ENCODE results near the gene DDI2. TPM values are rescaled to one million over a fixed set of nuclear protein-coding genes. Genes with fewer than 3 reads are reported as not detected.
A peak's percentile ranks its signal among the peaks of the same experiment; 100 is the strongest.

Gene DDI2
- total RNA-seq, 1 donor from 2014 or later = 26.1 TPM

DNA sequence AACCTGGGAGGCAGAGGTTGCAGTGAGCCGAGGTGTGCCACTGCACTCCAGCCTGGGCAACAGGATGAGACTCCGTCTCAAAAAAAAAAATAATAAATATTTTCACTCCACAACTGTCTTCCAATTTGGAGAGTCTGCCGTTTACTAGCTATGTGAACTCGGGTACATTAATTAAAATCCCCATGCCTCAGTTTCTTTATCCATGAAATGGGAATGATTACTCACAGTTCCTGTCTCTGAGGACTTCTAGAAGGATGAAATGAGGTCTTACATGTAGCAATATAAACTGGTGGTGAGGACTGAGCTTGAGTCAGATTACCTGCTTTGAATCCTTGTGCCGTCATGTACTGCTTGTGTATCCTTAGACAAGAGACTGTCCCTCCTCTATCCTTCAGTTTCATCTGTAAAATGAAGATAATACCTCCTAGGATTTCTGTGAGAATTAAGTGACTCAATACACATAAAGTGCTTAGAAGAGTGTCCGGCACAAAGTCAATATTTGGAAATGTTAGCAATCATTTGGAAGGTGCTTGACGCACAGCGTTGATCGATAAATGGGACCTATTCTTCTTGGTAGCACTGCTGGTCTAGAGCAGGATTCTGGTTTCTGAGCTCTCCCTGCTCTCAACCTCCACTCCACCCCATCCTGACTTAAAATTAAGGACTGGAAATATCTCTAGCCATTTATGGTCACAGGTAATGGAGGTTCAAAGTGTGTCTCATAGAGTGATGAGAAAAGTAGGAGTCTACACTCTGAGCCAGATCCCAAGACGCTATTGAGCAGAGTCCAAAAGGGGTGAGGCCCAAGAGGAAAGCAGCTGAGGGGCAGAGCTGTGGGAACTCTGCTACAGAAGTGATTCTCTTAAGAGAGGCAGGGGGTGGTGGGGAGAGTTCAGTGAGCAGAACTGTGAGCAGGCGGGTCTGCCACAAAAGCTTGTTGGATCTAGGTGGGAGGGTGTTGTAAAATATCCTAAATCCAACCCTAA, 11.6 kb upstream of the DDI2 start:
- Histone ChIP-seq H3K27ac (ENCODE audit: low read depth, low read length) (no peak overlapping the region), H3K27me3 (ENCODE audit: insufficient read depth, low read length) (no peaks in the 10 kb centered on the region), H3K36me3 (ENCODE audit: insufficient read depth, low read length) (no peaks in the 10 kb centered on the region), H3K9ac (ENCODE audit: low read length) (no peak overlapping the region), H3K4me3 (ENCODE audit: insufficient read depth, low read depth, low read length) (no peak overlapping the region), H2AFZ (ENCODE audit: low read depth, low read length) (no peak overlapping the region), H3K79me2 (ENCODE audit: insufficient read depth, low read length) (peaks cover 2% of the 10 kb centered on the region), H3K4me1 (ENCODE audit: insufficient read depth, low read length) (peaks cover 6% of the 10 kb centered on the region), H3K9me3 (ENCODE audit: insufficient read depth, low read depth, low read length) (no peaks in the 10 kb centered on the region), H4K20me1 (ENCODE audit: insufficient read depth, low read length) (no peaks in the 10 kb centered on the region), H3K4me2 (ENCODE audit: low read length) (no peak overlapping the region)
- Mint-ChIP-seq H3K4me3 (ENCODE audit: unreplicated experiment) (no peak overlapping the region), H3K27ac (ENCODE audit: unreplicated experiment) (no peak overlapping the region), H3K27me3 (ENCODE audit: low read depth, unreplicated experiment) (peaks cover 14% of the 10 kb centered on the region), H3K4me1 (ENCODE audit: low read depth, unreplicated experiment) (peaks cover 2% of the 10 kb centered on the region), H3K9me3 (ENCODE audit: unreplicated experiment) (no peaks in the 10 kb centered on the region), H3K36me3 (ENCODE audit: low read depth, unreplicated experiment) (peaks cover 7% of the 10 kb centered on the region)
- DNase-seq (ENCODE audit: low read depth) = no peak
- no peak for FAIRE-seq
- TF ChIP-seq, protein P1, sequence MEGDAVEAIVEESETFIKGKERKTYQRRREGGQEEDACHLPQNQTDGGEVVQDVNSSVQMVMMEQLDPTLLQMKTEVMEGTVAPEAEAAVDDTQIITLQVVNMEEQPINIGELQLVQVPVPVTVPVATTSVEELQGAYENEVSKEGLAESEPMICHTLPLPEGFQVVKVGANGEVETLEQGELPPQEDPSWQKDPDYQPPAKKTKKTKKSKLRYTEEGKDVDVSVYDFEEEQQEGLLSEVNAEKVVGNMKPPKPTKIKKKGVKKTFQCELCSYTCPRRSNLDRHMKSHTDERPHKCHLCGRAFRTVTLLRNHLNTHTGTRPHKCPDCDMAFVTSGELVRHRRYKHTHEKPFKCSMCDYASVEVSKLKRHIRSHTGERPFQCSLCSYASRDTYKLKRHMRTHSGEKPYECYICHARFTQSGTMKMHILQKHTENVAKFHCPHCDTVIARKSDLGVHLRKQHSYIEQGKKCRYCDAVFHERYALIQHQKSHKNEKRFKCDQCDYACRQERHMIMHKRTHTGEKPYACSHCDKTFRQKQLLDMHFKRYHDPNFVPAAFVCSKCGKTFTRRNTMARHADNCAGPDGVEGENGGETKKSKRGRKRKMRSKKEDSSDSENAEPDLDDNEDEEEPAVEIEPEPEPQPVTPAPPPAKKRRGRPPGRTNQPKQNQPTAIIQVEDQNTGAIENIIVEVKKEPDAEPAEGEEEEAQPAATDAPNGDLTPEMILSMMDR (IDR thresholded peaks at IDR 0.05; ENCODE audit: insufficient read depth, low read depth, low read length) = no peak
- no peak for TF ChIP-seq EZH2 (IDR thresholded peaks at IDR 0.05; ENCODE audit: insufficient read depth, low read length)

DNA sequence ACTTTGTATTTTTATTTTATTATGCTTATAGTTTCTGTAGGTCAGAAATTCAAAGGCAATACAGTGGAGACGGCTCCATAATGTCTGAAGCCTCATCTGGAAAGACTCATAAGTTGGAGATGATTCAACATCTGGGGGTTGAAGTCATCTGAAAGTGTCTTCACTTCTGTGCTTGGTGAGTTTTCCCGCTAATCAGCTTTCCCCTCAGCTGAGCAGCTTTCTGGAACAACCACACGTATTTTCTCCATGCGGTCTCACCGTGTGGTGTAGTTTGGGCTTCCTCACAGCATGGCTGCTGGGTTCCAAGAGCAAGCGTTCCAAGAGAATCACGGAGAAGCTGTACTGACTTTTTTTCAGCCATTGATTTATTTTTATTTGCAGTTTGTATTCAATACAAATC, 7.6 kb upstream of the DDI2 start:
- Mint-ChIP-seq H3K36me3 (ENCODE audit: low read depth, unreplicated experiment) (peaks cover 5% of the 10 kb centered on the region), H3K27me3 (ENCODE audit: low read depth, unreplicated experiment) (peaks cover 14% of the 10 kb centered on the region), H3K9me3 (ENCODE audit: unreplicated experiment) (no peaks in the 10 kb centered on the region), H3K4me1 (ENCODE audit: low read depth, unreplicated experiment) (no peaks in the 10 kb centered on the region), H3K27ac (ENCODE audit: unreplicated experiment) (no peak overlapping the region), H3K4me3 (ENCODE audit: unreplicated experiment) (no peak overlapping the region)
- Histone ChIP-seq H3K79me2 (ENCODE audit: insufficient read depth, low read length) (no peaks in the 10 kb centered on the region), H3K4me2 (ENCODE audit: low read length) (no peak overlapping the region), H3K27ac (ENCODE audit: low read depth, low read length) (no peak overlapping the region), H3K36me3 (ENCODE audit: insufficient read depth, low read length) (no peaks in the 10 kb centered on the region), H3K4me1 (ENCODE audit: insufficient read depth, low read length) (no peaks in the 10 kb centered on the region), H2AFZ (ENCODE audit: low read depth, low read length) (peak overlapping the region; percentile 41), H3K27me3 (ENCODE audit: insufficient read depth, low read length) (no peaks in the 10 kb centered on the region), H3K9ac (ENCODE audit: low read length) (no peak overlapping the region), H3K4me3 (ENCODE audit: insufficient read depth, low read depth, low read length) (no peak overlapping the region), H4K20me1 (ENCODE audit: insufficient read depth, low read length) (no peaks in the 10 kb centered on the region), H3K9me3 (ENCODE audit: insufficient read depth, low read depth, low read length) (no peaks in the 10 kb centered on the region)
- TF ChIP-seq EZH2 (IDR thresholded peaks at IDR 0.05; ENCODE audit: insufficient read depth, low read length) = no peak
- TF ChIP-seq, protein P1 (IDR thresholded peaks at IDR 0.05; ENCODE audit: insufficient read depth, low read depth, low read length) = no peak
- no peak for FAIRE-seq
- DNase-seq (ENCODE audit: low read depth) = no peak

DNA sequence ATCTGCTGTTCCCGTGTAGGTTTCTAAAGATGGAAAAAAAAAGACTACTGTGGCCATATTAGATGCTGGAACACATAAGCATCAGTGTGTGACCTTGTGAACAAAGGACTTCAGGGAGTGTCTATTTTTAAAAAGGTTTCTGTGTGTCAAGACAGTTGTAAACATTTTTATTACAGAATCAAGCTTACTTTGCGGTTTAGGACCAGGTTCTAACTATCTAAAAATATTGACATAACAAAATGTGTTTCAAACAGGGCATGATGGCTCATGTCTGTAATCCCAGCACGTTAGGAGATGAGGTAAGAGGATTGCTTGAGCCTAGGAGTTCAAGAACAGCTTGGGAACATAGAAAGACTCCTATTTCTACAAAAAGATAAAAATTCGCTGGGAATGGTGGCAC, 7.1 kb upstream of the DDI2 start:
- Histone ChIP-seq H3K4me1 (ENCODE audit: insufficient read depth, low read length) (no peaks in the 10 kb centered on the region), H3K27me3 (ENCODE audit: insufficient read depth, low read length) (no peaks in the 10 kb centered on the region), H2AFZ (ENCODE audit: low read depth, low read length) (no peak overlapping the region), H3K9ac (ENCODE audit: low read length) (no peak overlapping the region), H3K9me3 (ENCODE audit: insufficient read depth, low read depth, low read length) (no peaks in the 10 kb centered on the region), H3K4me2 (ENCODE audit: low read length) (no peak overlapping the region), H3K36me3 (ENCODE audit: insufficient read depth, low read length) (no peaks in the 10 kb centered on the region), H3K4me3 (ENCODE audit: insufficient read depth, low read depth, low read length) (no peak overlapping the region), H3K27ac (ENCODE audit: low read depth, low read length) (no peak overlapping the region), H3K79me2 (ENCODE audit: insufficient read depth, low read length) (no peaks in the 10 kb centered on the region), H4K20me1 (ENCODE audit: insufficient read depth, low read length) (no peaks in the 10 kb centered on the region)
- Mint-ChIP-seq H3K4me1 (ENCODE audit: low read depth, unreplicated experiment) (no peaks in the 10 kb centered on the region), H3K4me3 (ENCODE audit: unreplicated experiment) (no peak overlapping the region), H3K36me3 (ENCODE audit: low read depth, unreplicated experiment) (peaks cover 5% of the 10 kb centered on the region), H3K9me3 (ENCODE audit: unreplicated experiment) (no peaks in the 10 kb centered on the region), H3K27me3 (ENCODE audit: low read depth, unreplicated experiment) (peaks cover 12% of the 10 kb centered on the region), H3K27ac (ENCODE audit: unreplicated experiment) (no peak overlapping the region)
- FAIRE-seq = no peak
- TF ChIP-seq, protein P1 (IDR thresholded peaks at IDR 0.05; ENCODE audit: insufficient read depth, low read depth, low read length) = no peak
- no peak for TF ChIP-seq EZH2 (IDR thresholded peaks at IDR 0.05; ENCODE audit: insufficient read depth, low read length)
- DNase-seq (ENCODE audit: low read depth) = no peak
